GM12878 (cell line): ENCODE measurements around the gene ESPL1. TPM values are rescaled to one million over a fixed set of nuclear protein-coding genes. Genes with fewer than 3 reads are reported as not detected.

Source experiments
- ATAC-seq: fragments of 200-7000 bp; cut with Tn5 transposase; 3 replicates; pipeline ENCODE4 v1.9.1; 2020; ENCODE audit warnings: mild to moderate bottlenecking, moderate library complexity
- BruUV-seq: library from RNA; stranded (reverse); fragments of 400-500 nt; replicated peaks from 2 replicates; lab custom pipeline; 2021; lab: Mats Ljungman, UMichigan
- CTCF ChIA-PET: fragments of 300-600 bp; sonication (Branson Sonifier 250); formaldehyde crosslinking; extraction: SDS; loops from one replicate; lab custom pipeline; 2021; ENCODE audit warnings: inconsistent platforms; lab: Yijun Ruan, JAX
- POLR2A ChIA-PET: fragments of 350-600 bp; formaldehyde crosslinking; extraction: SDS; loops from one replicate; lab custom pipeline; 2021; ENCODE audit warnings: inconsistent platforms; lab: Charles Lee
- RAD21 ChIA-PET: fragments of 300-600 bp; sonication (Branson Sonifier 250); formaldehyde crosslinking; loops from one replicate; lab custom pipeline; 2023; ENCODE audit warnings: antibody characterized with exemption; ENCODE audit not compliant: unreplicated experiment; lab: Charles Lee
- SMC1A ChIA-PET: fragments of 300-600 bp; sonication (Branson Sonifier 250); formaldehyde crosslinking; loops from one replicate; lab custom pipeline; 2023; ENCODE audit not compliant: unreplicated experiment, uncharacterized antibody; lab: Charles Lee
- DNase-seq: peaks from one replicate; pipeline ENCODE4 v3.0.0-alpha.2; 2011; ENCODE audit warnings: low read depth, low spot score
- FAIRE-seq: peaks from 3 replicates; lab custom pipeline; 2011; peaks lifted over from hg19 to GRCh38; lab: Jason Lieb, UNC
- H2AFZ ChIP-seq: 2 replicates; pipeline ENCODE4 v1.6.0; 2011; ENCODE audit warnings: low read depth, low read length, control low read depth; ENCODE audit not compliant: control insufficient read depth
- H3K27ac ChIP-seq: 2 replicates; pipeline ENCODE4 v1.5.1; 2011; ENCODE audit warnings: control low read depth; ENCODE audit not compliant: control insufficient read depth, insufficient read depth
- H3K27me3 ChIP-seq, 2 experiments: replicated peaks in 1 of 2; 2 replicates each; pipeline versions ENCODE4 v1.6.0 to v1.6.1; 2011; ENCODE audit warnings: low read length in 1 of 2; ENCODE audit not compliant: control insufficient read depth in 2 of 2, insufficient read depth in 2 of 2
- H3K36me3 ChIP-seq, 2 experiments: 2 replicates each; pipeline ENCODE4 v1.5.1; 2011; ENCODE audit warnings: low read length in 1 of 2; ENCODE audit not compliant: control insufficient read depth in 2 of 2, insufficient read depth in 2 of 2
- H3K4me1 ChIP-seq: 2 replicates; pipeline ENCODE4 v1.6.1; 2011; ENCODE audit warnings: mild to moderate bottlenecking, low read length, moderate library complexity, mixed read lengths; ENCODE audit not compliant: control insufficient read depth, insufficient read depth
- H3K4me2 ChIP-seq: 2 replicates; pipeline ENCODE4 v1.6.0; 2011; ENCODE audit warnings: control low read depth; ENCODE audit not compliant: control insufficient read depth, insufficient read depth
- H3K4me3 ChIP-seq: fragments of 200-600 bp; sonication (generic); 2 replicates; pipeline ENCODE4 v1.5.1; 2016
- H3K79me2 ChIP-seq: 2 replicates; pipeline ENCODE4 v1.6.0; 2011; ENCODE audit warnings: low read length; ENCODE audit not compliant: control insufficient read depth, insufficient read depth
- H3K9ac ChIP-seq: 2 replicates; pipeline ENCODE4 v1.8.0; 2011; ENCODE audit warnings: low read length, control low read depth, mixed read lengths; ENCODE audit not compliant: control insufficient read depth, insufficient read depth
- H3K9me3 ChIP-seq: replicated peaks from 3 replicates; pipeline ENCODE4 v1.5.1; 2011; ENCODE audit warnings: mild to moderate bottlenecking, low read length; ENCODE audit not compliant: control insufficient read depth, insufficient read depth
- H4K20me1 ChIP-seq: 2 replicates; pipeline ENCODE4 v1.6.0; 2011; ENCODE audit not compliant: control insufficient read depth, insufficient read depth
- ATF7 ChIP-seq: fragments of 450-650 bp; IDR thresholded peaks from 2 replicates; pipeline ENCODE4 v1.6.1; 2016; ENCODE audit warnings: low read depth, mild to moderate bottlenecking
- BACH1 ChIP-seq: fragments of 450-650 bp; IDR thresholded peaks from 2 replicates; pipeline ENCODE4 v1.6.1; 2017; ENCODE audit warnings: mild to moderate bottlenecking, borderline replicate concordance
- CHD4 ChIP-seq: fragments of 200-600 bp; sonication (generic); IDR thresholded peaks from 2 replicates; pipeline ENCODE4 v1.6.1; 2016; ENCODE audit warnings: mild to moderate bottlenecking
- E4F1 ChIP-seq: fragments of 450-650 bp; IDR thresholded peaks from 2 replicates; pipeline ENCODE4 v1.6.1; 2018; ENCODE audit warnings: borderline replicate concordance, mild to moderate bottlenecking; ENCODE audit not compliant: partially characterized antibody
- EP300 ChIP-seq, 2 experiments: fragments of 150-350 bp in 1 of 2; IDR thresholded peaks; 2 replicates each; pipeline ENCODE4 v1.6.1; 2011 to 2012; ENCODE audit warnings: low read depth in 2 of 2, low read length in 2 of 2, borderline replicate concordance in 1 of 2, improper control_type of control experiment in 1 of 2, inconsistent platforms in 1 of 2; ENCODE audit not compliant: control insufficient read depth in 1 of 2
- MTA3 ChIP-seq: IDR thresholded peaks from 2 replicates; pipeline ENCODE4 v1.6.1; 2012; ENCODE audit warnings: low read length, inconsistent platforms, borderline replicate concordance
- MYC ChIP-seq: IDR thresholded peaks from 2 replicates; pipeline ENCODE4 v1.6.1; 2011; ENCODE audit warnings: mild to moderate bottlenecking, low read length, moderate library complexity, inconsistent platforms; ENCODE audit not compliant: insufficient read depth, insufficient replicate concordance, insufficient read length, severe bottlenecking
- PBX3 ChIP-seq: IDR thresholded peaks from 2 replicates; pipeline ENCODE4 v1.6.1; 2011; ENCODE audit warnings: mild to moderate bottlenecking, low read depth, low read length, moderate library complexity; ENCODE audit not compliant: insufficient replicate concordance
- RUNX3 ChIP-seq: IDR thresholded peaks from 2 replicates; pipeline ENCODE4 v1.6.1; 2012; ENCODE audit warnings: low read length, inconsistent platforms
- SMAD1 ChIP-seq: fragments of 450-650 bp; IDR thresholded peaks from 2 replicates; pipeline ENCODE4 v1.6.1; 2018; ENCODE audit warnings: mild to moderate bottlenecking, low read depth; ENCODE audit not compliant: partially characterized antibody
- SMC3 ChIP-seq: IDR thresholded peaks from 2 replicates; pipeline ENCODE4 v1.6.1; 2011; ENCODE audit warnings: low read length, improper control_type of control experiment, borderline replicate concordance
- SPI1 ChIP-seq: IDR thresholded peaks from 2 replicates; pipeline ENCODE4 v1.6.1; 2011; ENCODE audit warnings: low read depth, mild to moderate bottlenecking, low read length, moderate library complexity, borderline replicate concordance; ENCODE audit not compliant: insufficient read depth
- TCF12 ChIP-seq: IDR thresholded peaks from 2 replicates; pipeline ENCODE4 v1.6.1; 2011; ENCODE audit warnings: low read depth, mild to moderate bottlenecking, low read length
- USF1 ChIP-seq: IDR thresholded peaks from 2 replicates; pipeline ENCODE4 v1.6.1; 2011; ENCODE audit warnings: borderline replicate concordance, low read depth, mild to moderate bottlenecking, moderate library complexity, mixed read lengths, low read length; ENCODE audit not compliant: insufficient read depth; ENCODE audit errors: extremely low read length
- WGBS: methylation state at CpG from one replicate; pipeline ENCODE4 v1.1.6; 2016; ENCODE audit warnings: low lambda C conversion rate; ENCODE audit not compliant: insufficient replicate concordance, insufficient coverage; ENCODE audit errors: missing lambda C conversion rate; 5-methylcytosine and 5-hydroxymethylcytosine counted together
- in situ Hi-C: fragments of 300-500 bp; cut with MboI; formaldehyde crosslinking; loops from 9 replicates; pipeline ENCODE4 v1.14.3; 2018; ENCODE audit warnings: mixed read lengths
- intact Hi-C: fragments of 100-400 bp; cut with micrococcal nuclease; formaldehyde crosslinking; loops from one replicate; pipeline ENCODE4 v1.14.2; 2022; ENCODE audit not compliant: unreplicated experiment
- polyA plus RNA-seq, 11 experiments: library from polyadenylated mRNA; depleted of rRNA in 4 of 11; unstranded in 6 of 11; stranded (reverse) in 5 of 11; fragments of >200 nt; fragmentation: Nextera tagmentation in 4 of 11; fragmentation: Illumina TruSeq in 1 of 11; extraction: Ambion mirVana in 4 of 11; extraction: Trizol in 1 of 11; gene quantifications; 1 replicate in 1 of 11; 2 replicates in 10 of 11; pipeline versions ENCODE4 v1.2.1 to v1.2.3, GENCODE V29; 2011 to 2016; ENCODE audit warnings: inconsistent platforms in 2 of 11, missing spikeins in 2 of 11, low read depth in 1 of 11
- total RNA-seq, 4 experiments: library from RNA; depleted of rRNA in 3 of 4; stranded (reverse); fragments of >200 nt in 3 of 4; fragmentation: Illumina TruSeq in 1 of 4; extraction: Trizol in 1 of 4; gene quantifications; 2 replicates each; pipeline versions ENCODE4 v1.2.1 to v1.2.3, GENCODE V29; 2013 to 2021

Gene ESPL1
- total and polyA plus RNA-seq, 10 of the 15 experiments (the other 5 are each of a cell fraction or from before 2014, with no cell fraction given), result 2.1 to 61.9 (median 21.2) TPM

GRCh38 chr12:53333845-53334244 is 65.7 kb downstream of the ESPL1 start:
- Histone ChIP-seq H3K4me1 (peaks cover 5% of the 10 kb centered on the region; the same call in 1 of the 2 replicates), H3K9ac (no peak overlapping the region), H3K79me2 (no peaks in the 10 kb centered on the region), H3K27me3 (peaks cover 3 to 5% of the 10 kb centered on the region in 2 experiments), H3K27ac (no peak overlapping the region), H3K36me3 (no peaks in the 10 kb centered on the region), H3K9me3 (no peaks in the 10 kb centered on the region), H3K4me3 (no peak overlapping the region), H3K4me2 (no peak overlapping the region), H4K20me1 (no peaks in the 10 kb centered on the region), H2AFZ (no peak overlapping the region)
- 11% methylated on average over 7 of the region's 7 CpGs for WGBS
- FAIRE-seq (no peak), DNase-seq (no peak), ATAC-seq (no peak)
- POLR2A ChIA-PET, result interaction anchor here (1.1 to 1.2 kb wide), 2 partner anchors 10 to 133 kb away, joined by 3 read pairs; no protein-coding TSS in a partner anchor
- intact Hi-C loops, result no loop called here
- SMC1A ChIA-PET, result interaction anchor here (0.9 to 1.1 kb wide), 3 partner anchors 11 to 121 kb away, joined by 3 to 4 read pairs (median 3); no protein-coding TSS in a partner anchor
- in situ Hi-C loops, result no loop called here
- RAD21 ChIA-PET, result interaction anchor here (0.9 kb wide), 1 partner anchor 175 kb away, joined by 3 read pairs; no protein-coding TSS in a partner anchor
- BruUV-seq, result no TSS peak
- CTCF ChIA-PET, result interaction anchor here (1.0 to 4.9 kb wide), 5 partner anchors 9 to 87 kb away, joined by 4 to 30 read pairs (median 9); partner anchors contain the start of gene AAAS
- TF ChIP-seq MTA3 (no peak), EP300 (IDR thresholded peaks at IDR 0.05; ENCODE audit: borderline replicate concordance in 1 of 2, control insufficient read depth in 1 of 2, low read depth in 2 of 2, low read length in 2 of 2) (no peak), CHD4 (no peak), BACH1 (no peak), TCF12 (no peak), ATF7 (no peak), RUNX3 (no peak), USF1 (no peak), MYC (no peak), SMAD1 (no peak), SMC3 (no peak), SPI1 (no peak), E4F1 (no peak), PBX3 (no peak)
